Raji (cell line): Measurements from ENCODE around the gene NOC2L.

Experiments used
- POLR2A ChIP-seq: IDR thresholded peaks from 2 replicates; pipeline ENCODE4 v1.6.1; 2011; ENCODE audit warnings: low read depth, low read length, control low read depth; ENCODE audit not compliant: insufficient read depth

NOC2L gene

GRCh38 chr1:961132-961669, 2.1 kb upstream of the NOC2L start:
- TF ChIP-seq POLR2A = no peak

GRCh38 chr1:960363-961131, 1.5 kb upstream of the NOC2L start, which contains the start of gene KLHL17:
Gene KLHL17 (plus strand): TSS chr1:960584. CDS start chr1:960694, 110 bp downstream.
- peak; percentile 64 for TF ChIP-seq POLR2A

- no peak for TF ChIP-seq POLR2A
Observed at GRCh38 chr1:959731-960362, 791 bp upstream of the NOC2L start.

GRCh38 chr1:956636-957035, 2.4 kb downstream of the NOC2L start:
- TF ChIP-seq POLR2A = no peak

DNA sequence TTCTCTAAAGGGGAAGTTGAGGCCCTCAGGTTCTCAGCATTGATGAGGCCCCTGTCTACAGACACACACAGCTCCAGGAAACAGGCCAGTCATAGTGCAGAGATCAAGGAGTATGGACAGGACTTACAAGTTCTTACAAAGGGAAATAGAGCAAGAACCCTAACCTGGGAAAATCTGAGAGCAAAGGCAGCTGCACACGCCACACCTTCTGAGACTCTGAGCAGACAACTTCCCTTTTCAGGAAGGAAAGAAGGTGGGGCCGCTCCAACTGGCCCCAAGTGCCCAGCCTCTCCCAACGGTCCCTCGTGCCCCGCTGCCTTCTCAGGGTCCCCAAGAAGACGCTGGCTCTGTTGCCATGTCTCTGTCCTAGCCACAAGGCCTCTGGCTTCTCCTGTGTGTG, 3.6 kb downstream of the NOC2L start:
- no peak for TF ChIP-seq POLR2A

GRCh38 chr1:954927-955326, 4.1 kb downstream of the NOC2L start:
- no peak for TF ChIP-seq POLR2A

- TF ChIP-seq POLR2A = no peak
Observed at GRCh38 chr1:953524-954320, 5.3 kb downstream of the NOC2L start.

- no peak for TF ChIP-seq POLR2A
Observed at GRCh38 chr1:952603-953002, 6.5 kb downstream of the NOC2L start.

DNA sequence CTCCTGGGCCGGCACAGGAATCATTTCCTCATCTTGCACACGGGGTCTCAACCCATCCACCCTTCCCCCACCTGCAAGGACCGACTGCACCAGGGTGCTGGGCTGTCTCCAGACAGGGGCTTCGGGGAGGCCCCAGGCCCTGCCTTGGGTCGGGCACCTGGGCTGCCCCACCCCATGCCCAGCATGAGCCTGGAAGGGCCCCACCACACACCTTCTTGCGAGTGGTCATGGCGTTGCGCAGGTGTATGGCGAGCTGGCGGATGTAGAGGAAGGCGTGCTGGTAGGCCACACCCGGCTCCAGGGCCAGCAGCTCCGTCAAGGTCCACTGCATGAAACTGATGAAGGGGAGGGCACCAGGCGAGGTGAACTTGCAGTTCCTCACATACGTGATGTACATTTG, 6.9 kb downstream of the NOC2L start:
- TF ChIP-seq POLR2A = no peak

- TF ChIP-seq POLR2A = no peak
Observed at GRCh38 chr1:951364-951763, 7.7 kb downstream of the NOC2L start.

- no peak for TF ChIP-seq POLR2A
Observed at GRCh38 chr1:950881-951280, 8.2 kb downstream of the NOC2L start.

GRCh38 chr1:950268-950667, 8.8 kb downstream of the NOC2L start:
- no peak for TF ChIP-seq POLR2A

- no peak for TF ChIP-seq POLR2A
Observed at GRCh38 chr1:947958-948357, 11.1 kb downstream of the NOC2L start.

DNA sequence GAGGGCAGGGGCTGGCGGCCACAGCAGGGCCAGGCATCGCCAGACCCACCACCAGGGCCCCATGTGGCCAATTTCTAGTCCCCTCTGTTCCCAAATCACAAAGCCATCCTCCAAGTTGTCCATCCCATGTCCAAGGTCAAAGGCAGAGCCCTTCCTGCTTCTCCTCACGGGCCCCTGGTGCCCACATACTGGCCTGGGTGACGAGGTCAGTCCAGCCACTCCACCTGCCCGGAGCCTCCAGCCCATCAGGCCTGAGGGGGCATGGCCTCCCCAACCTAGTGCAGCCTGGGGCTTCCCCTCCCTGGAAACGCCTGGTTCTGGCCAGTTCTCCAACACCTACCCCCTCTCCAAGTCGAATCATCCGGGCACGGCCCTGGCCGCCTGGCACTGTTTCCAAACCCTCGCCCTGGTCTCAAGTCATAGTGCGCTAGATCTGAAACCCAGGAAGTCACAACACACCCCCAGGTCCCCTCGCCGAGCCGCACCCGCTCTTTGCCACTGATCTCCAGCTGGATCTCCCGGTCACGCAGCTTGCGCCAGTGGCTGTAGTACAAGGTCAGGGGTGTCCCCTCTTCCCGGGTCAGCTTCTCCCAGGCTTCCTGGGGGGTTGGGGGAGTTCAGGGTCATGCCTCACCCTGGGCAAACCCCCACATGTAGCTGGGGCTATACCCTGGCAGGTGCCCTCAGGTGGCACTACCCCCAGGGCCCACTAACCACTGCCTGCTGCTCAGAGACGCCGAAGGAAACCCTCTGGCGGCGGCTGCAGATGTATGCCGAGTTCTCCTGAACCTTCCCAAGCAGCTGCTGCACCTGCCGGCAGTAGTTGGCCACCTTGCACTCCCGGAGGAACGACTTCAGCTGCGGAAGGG, 13.1 kb downstream of the NOC2L start:
- TF ChIP-seq POLR2A = no peak
